HEK293 (cell line): ENCODE data around the gene SPIRE2.

Experiments
- BCL11B ChIP-seq: fragments of 450-650 bp; formaldehyde crosslinking; IDR thresholded peaks from 2 replicates; pipeline ENCODE4 v1.5.1; 2016; ENCODE audit warnings: low read depth, missing biosample characterization, missing genetic modification characterization
- GLI2 ChIP-seq: fragments of 450-650 bp; formaldehyde crosslinking; IDR thresholded peaks from 2 replicates; pipeline ENCODE4; 2017; ENCODE audit warnings: missing biosample characterization, missing genetic modification characterization, low read depth, borderline replicate concordance
- IKZF3 ChIP-seq: fragments of 450-650 bp; IDR thresholded peaks from 2 replicates; pipeline ENCODE4 v1.5.0; 2018; ENCODE audit warnings: missing biosample characterization, mild to moderate bottlenecking, missing genetic modification characterization, moderate library complexity
- KLF1 ChIP-seq: fragments of 450-650 bp; formaldehyde crosslinking; IDR thresholded peaks from 2 replicates; pipeline ENCODE4 v1.5.1; 2016; ENCODE audit warnings: missing biosample characterization, missing genetic modification characterization
- MZF1 ChIP-seq: fragments of 450-650 bp; formaldehyde crosslinking; IDR thresholded peaks from 2 replicates; pipeline ENCODE4 v1.5.1; 2017; ENCODE audit warnings: missing biosample characterization, missing genetic modification characterization, borderline replicate concordance
- SALL2 ChIP-seq: fragments of 450-650 bp; formaldehyde crosslinking; IDR thresholded peaks from 2 replicates; pipeline ENCODE4 v1.5.0; 2017; ENCODE audit warnings: missing biosample characterization, mild to moderate bottlenecking, missing genetic modification characterization, borderline replicate concordance
- SCRT1 ChIP-seq: fragments of 450-650 bp; formaldehyde crosslinking; IDR thresholded peaks from 2 replicates; pipeline ENCODE4 v1.5.1; 2016; ENCODE audit warnings: missing biosample characterization, missing genetic modification characterization, borderline replicate concordance
- SP3 ChIP-seq: fragments of 450-650 bp; formaldehyde crosslinking; IDR thresholded peaks from 2 replicates; pipeline ENCODE4 v1.5.1; 2016; ENCODE audit warnings: missing biosample characterization, missing genetic modification characterization
- SP7 ChIP-seq: fragments of 450-650 bp; formaldehyde crosslinking; IDR thresholded peaks from 2 replicates; pipeline ENCODE4 v1.5.1; 2016; ENCODE audit warnings: missing biosample characterization, missing genetic modification characterization
- YY1 ChIP-seq: fragments of 450-650 bp; formaldehyde crosslinking; IDR thresholded peaks from 2 replicates; pipeline ENCODE4 v1.5.1; 2018; ENCODE audit warnings: missing biosample characterization, missing genetic modification characterization
- ZBTB21 ChIP-seq: fragments of 450-650 bp; formaldehyde crosslinking; IDR thresholded peaks from 2 replicates; pipeline ENCODE4 v1.5.1; 2017; ENCODE audit warnings: missing biosample characterization, missing genetic modification characterization
- ZNF155 ChIP-seq: fragments of 450-650 bp; formaldehyde crosslinking; IDR thresholded peaks from 2 replicates; pipeline ENCODE4 v1.5.1; 2016; ENCODE audit warnings: missing biosample characterization, missing genetic modification characterization
- ZNF221 ChIP-seq: fragments of 450-650 bp; formaldehyde crosslinking; IDR thresholded peaks from 2 replicates; pipeline ENCODE4 v1.5.1; 2017; ENCODE audit warnings: missing biosample characterization, missing genetic modification characterization, borderline replicate concordance
- ZNF266 ChIP-seq: fragments of 450-650 bp; formaldehyde crosslinking; IDR thresholded peaks from 2 replicates; pipeline ENCODE4 v1.5.1; 2016; ENCODE audit warnings: missing biosample characterization, missing genetic modification characterization, low read depth
- ZNF311 ChIP-seq: fragments of 450-650 bp; formaldehyde crosslinking; IDR thresholded peaks from 2 replicates; pipeline ENCODE4 v1.5.1; 2017; ENCODE audit warnings: missing biosample characterization, missing genetic modification characterization, borderline replicate concordance
- ZNF48 ChIP-seq: fragments of 450-650 bp; formaldehyde crosslinking; IDR thresholded peaks from 2 replicates; pipeline ENCODE4 v1.5.1; 2016; ENCODE audit warnings: missing biosample characterization, missing genetic modification characterization
- ZNF544 ChIP-seq: fragments of 450-650 bp; formaldehyde crosslinking; IDR thresholded peaks from 2 replicates; pipeline ENCODE4 v1.5.0; 2017; ENCODE audit warnings: missing biosample characterization, missing genetic modification characterization
- ZNF558 ChIP-seq: fragments of 450-650 bp; formaldehyde crosslinking; IDR thresholded peaks from 2 replicates; pipeline ENCODE4 v1.5.1; 2016; ENCODE audit warnings: missing biosample characterization, missing genetic modification characterization
- ZNF621 ChIP-seq: fragments of 450-650 bp; formaldehyde crosslinking; IDR thresholded peaks from 2 replicates; pipeline ENCODE4 v1.5.1; 2017; ENCODE audit warnings: missing biosample characterization, missing genetic modification characterization
- ZNF791 ChIP-seq: fragments of 450-650 bp; formaldehyde crosslinking; IDR thresholded peaks from 2 replicates; pipeline ENCODE4 v1.5.1; 2016; ENCODE audit warnings: missing biosample characterization, missing genetic modification characterization
- TF ChIP-seq, protein P1 (sequence below): fragments of 450-650 bp; formaldehyde crosslinking; IDR thresholded peaks from 2 replicates; pipeline ENCODE4 v1.5.1; 2016; ENCODE audit warnings: missing biosample characterization, missing genetic modification characterization, low read depth
- TF ChIP-seq, protein P2 (sequence below): fragments of 450-650 bp; formaldehyde crosslinking; IDR thresholded peaks from 2 replicates; pipeline ENCODE4 v1.5.1; 2016; ENCODE audit warnings: missing biosample characterization, missing genetic modification characterization
- TF ChIP-seq, protein P3 (sequence below): fragments of 450-650 bp; formaldehyde crosslinking; conservative IDR thresholded peaks from 2 replicates; pipeline ENCODE4 v1.5.1; 2016; ENCODE audit warnings: low read depth, missing biosample characterization, missing genetic modification characterization
- TF ChIP-seq, protein P4 (sequence below): fragments of 450-650 bp; formaldehyde crosslinking; IDR thresholded peaks from 2 replicates; pipeline ENCODE4 v1.5.1; 2016; ENCODE audit warnings: missing biosample characterization, missing genetic modification characterization
- TF ChIP-seq, protein P5 (sequence below): fragments of 450-650 bp; formaldehyde crosslinking; IDR thresholded peaks from 2 replicates; pipeline ENCODE4 v1.5.1; 2016; ENCODE audit warnings: missing biosample characterization, missing genetic modification characterization
- TF ChIP-seq, protein P6 (sequence below): fragments of 450-650 bp; formaldehyde crosslinking; IDR thresholded peaks from 2 replicates; pipeline ENCODE4 v1.5.1; 2016; ENCODE audit warnings: missing biosample characterization, missing genetic modification characterization, borderline replicate concordance
- TF ChIP-seq, protein P7 (sequence below): fragments of 450-650 bp; formaldehyde crosslinking; IDR thresholded peaks from 2 replicates; pipeline ENCODE4 v1.5.1; 2016; ENCODE audit warnings: missing biosample characterization, missing genetic modification characterization

Gene SPIRE2

DNA sequence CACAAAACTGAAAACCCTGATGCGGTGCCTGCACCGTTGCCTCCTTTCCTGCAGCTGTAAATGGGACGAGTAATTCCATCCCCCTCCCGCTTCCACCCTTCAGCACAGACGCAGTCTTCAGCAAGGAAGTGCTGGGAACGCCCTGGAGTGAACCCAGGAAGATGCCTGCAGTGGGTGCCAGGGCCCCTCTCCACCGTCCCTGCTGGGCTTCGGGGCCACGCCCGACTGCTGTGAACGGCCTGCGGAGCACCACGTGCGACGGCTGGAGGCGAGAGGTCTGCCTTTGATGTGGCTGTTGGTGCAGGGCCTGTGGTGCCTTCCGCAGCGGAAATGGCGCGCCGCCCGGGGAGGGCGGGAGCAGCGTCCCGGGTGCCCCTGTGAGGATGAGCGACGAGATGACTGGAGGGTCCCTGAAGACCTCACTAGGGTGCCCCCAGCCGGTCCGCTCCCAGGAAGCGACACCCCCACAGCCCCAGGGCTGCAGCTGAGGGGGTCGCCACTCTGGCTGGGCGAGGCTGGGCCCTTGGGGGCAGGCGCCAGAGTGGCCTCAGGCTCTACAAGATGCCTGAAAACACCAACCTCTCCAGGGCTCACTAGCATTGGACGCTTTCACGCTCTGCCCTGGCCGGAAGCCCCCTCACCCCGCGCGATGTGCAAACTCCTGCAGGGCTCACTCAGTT, 89.6 kb downstream of the SPIRE2 start (continued):
- TF ChIP-seq, protein P1, sequence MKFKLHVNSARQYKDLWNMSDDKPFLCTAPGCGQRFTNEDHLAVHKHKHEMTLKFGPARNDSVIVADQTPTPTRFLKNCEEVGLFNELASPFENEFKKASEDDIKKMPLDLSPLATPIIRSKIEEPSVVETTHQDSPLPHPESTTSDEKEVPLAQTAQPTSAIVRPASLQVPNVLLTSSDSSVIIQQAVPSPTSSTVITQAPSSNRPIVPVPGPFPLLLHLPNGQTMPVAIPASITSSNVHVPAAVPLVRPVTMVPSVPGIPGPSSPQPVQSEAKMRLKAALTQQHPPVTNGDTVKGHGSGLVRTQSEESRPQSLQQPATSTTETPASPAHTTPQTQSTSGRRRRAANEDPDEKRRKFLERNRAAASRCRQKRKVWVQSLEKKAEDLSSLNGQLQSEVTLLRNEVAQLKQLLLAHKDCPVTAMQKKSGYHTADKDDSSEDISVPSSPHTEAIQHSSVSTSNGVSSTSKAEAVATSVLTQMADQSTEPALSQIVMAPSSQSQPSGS (tag by site-specific recombination), result no peak
- TF ChIP-seq ZNF621 (tag by site-specific recombination) (no peak), YY1 (tag by site-specific recombination) (peak; percentile 65; the same call in 1 of the 2 replicates), ZNF48 (no peak), ZNF544 (tag by site-specific recombination) (no peak), ZNF311 (tag by site-specific recombination) (no peak), SP7 (tag by site-specific recombination) (peak; percentile 93), IKZF3 (peak; percentile 89), ZNF558 (tag by site-specific recombination) (no peak), ZNF221 (tag by site-specific recombination) (no peak), BCL11B (tag by site-specific recombination) (no peak), SCRT1 (no peak), GLI2 (tag by site-specific recombination) (no peak), ZNF266 (no peak), ZBTB21 (no peak), KLF1 (tag by site-specific recombination) (peak; percentile 99), SALL2 (tag by site-specific recombination) (no peak), MZF1 (tag by site-specific recombination) (peak; percentile 78), SP3 (tag by site-specific recombination) (peak; percentile 55), ZNF155 (tag by site-specific recombination) (no peak), ZNF791 (tag by site-specific recombination) (no peak)
- TF ChIP-seq, protein P2, sequence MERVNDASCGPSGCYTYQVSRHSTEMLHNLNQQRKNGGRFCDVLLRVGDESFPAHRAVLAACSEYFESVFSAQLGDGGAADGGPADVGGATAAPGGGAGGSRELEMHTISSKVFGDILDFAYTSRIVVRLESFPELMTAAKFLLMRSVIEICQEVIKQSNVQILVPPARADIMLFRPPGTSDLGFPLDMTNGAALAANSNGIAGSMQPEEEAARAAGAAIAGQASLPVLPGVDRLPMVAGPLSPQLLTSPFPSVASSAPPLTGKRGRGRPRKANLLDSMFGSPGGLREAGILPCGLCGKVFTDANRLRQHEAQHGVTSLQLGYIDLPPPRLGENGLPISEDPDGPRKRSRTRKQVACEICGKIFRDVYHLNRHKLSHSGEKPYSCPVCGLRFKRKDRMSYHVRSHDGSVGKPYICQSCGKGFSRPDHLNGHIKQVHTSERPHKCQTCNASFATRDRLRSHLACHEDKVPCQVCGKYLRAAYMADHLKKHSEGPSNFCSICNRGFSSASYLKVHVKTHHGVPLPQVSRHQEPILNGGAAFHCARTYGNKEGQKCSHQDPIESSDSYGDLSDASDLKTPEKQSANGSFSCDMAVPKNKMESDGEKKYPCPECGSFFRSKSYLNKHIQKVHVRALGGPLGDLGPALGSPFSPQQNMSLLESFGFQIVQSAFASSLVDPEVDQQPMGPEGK (tag by site-specific recombination), result peak; percentile 99
- TF ChIP-seq, protein P3, sequence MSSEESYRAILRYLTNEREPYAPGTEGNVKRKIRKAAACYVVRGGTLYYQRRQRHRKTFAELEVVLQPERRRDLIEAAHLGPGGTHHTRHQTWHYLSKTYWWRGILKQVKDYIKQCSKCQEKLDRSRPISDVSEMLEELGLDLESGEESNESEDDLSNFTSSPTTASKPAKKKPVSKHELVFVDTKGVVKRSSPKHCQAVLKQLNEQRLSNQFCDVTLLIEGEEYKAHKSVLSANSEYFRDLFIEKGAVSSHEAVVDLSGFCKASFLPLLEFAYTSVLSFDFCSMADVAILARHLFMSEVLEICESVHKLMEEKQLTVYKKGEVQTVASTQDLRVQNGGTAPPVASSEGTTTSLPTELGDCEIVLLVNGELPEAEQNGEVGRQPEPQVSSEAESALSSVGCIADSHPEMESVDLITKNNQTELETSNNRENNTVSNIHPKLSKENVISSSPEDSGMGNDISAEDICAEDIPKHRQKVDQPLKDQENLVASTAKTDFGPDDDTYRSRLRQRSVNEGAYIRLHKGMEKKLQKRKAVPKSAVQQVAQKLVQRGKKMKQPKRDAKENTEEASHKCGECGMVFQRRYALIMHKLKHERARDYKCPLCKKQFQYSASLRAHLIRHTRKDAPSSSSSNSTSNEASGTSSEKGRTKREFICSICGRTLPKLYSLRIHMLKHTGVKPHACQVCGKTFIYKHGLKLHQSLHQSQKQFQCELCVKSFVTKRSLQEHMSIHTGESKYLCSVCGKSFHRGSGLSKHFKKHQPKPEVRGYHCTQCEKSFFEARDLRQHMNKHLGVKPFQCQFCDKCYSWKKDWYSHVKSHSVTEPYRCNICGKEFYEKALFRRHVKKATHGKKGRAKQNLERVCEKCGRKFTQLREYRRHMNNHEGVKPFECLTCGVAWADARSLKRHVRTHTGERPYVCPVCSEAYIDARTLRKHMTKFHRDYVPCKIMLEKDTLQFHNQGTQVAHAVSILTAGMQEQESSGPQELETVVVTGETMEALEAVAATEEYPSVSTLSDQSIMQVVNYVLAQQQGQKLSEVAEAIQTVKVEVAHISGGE (tag by site-specific recombination), result peak; percentile 75
- TF ChIP-seq, protein P4, sequence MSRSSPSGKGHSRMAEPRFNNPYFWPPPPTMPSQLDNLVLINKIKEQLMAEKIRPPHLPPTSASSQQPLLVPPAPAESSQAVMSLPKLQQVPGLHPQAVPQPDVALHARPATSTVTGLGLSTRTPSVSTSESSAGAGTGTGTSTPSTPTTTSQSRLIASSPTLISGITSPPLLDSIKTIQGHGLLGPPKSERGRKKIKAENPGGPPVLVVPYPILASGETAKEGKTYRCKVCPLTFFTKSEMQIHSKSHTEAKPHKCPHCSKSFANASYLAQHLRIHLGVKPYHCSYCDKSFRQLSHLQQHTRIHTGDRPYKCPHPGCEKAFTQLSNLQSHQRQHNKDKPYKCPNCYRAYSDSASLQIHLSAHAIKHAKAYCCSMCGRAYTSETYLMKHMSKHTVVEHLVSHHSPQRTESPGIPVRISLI (tag by site-specific recombination), result no peak
- TF ChIP-seq, protein P5, sequence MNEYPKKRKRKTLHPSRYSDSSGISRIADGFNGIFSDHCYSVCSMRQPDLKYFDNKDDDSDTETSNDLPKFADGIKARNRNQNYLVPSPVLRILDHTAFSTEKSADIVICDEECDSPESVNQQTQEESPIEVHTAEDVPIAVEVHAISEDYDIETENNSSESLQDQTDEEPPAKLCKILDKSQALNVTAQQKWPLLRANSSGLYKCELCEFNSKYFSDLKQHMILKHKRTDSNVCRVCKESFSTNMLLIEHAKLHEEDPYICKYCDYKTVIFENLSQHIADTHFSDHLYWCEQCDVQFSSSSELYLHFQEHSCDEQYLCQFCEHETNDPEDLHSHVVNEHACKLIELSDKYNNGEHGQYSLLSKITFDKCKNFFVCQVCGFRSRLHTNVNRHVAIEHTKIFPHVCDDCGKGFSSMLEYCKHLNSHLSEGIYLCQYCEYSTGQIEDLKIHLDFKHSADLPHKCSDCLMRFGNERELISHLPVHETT (tag by site-specific recombination), result no peak; the same call in 1 of the 2 replicates
- TF ChIP-seq, protein P6, sequence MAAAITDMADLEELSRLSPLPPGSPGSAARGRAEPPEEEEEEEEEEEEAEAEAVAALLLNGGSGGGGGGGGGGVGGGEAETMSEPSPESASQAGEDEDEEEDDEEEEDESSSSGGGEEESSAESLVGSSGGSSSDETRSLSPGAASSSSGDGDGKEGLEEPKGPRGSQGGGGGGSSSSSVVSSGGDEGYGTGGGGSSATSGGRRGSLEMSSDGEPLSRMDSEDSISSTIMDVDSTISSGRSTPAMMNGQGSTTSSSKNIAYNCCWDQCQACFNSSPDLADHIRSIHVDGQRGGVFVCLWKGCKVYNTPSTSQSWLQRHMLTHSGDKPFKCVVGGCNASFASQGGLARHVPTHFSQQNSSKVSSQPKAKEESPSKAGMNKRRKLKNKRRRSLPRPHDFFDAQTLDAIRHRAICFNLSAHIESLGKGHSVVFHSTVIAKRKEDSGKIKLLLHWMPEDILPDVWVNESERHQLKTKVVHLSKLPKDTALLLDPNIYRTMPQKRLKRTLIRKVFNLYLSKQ (tag by site-specific recombination), result no peak
- TF ChIP-seq, protein P7, sequence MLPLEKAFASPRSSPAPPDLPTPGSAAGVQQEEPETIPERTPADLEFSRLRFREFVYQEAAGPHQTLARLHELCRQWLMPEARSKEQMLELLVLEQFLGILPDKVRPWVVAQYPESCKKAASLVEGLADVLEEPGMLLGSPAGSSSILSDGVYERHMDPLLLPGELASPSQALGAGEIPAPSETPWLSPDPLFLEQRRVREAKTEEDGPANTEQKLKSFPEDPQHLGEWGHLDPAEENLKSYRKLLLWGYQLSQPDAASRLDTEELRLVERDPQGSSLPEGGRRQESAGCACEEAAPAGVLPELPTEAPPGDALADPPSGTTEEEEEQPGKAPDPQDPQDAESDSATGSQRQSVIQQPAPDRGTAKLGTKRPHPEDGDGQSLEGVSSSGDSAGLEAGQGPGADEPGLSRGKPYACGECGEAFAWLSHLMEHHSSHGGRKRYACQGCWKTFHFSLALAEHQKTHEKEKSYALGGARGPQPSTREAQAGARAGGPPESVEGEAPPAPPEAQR (tag by site-specific recombination), result 0 out of 2 replicates have a peak, but pooled peaks have one; percentile 12
